Fibroblast of skin of right quadriceps (primary cell): ENCODE measurements around the gene EXOC3L4.

Experiments
- DNase-seq: peaks from one replicate; pipeline ENCODE4 v3.0.0-alpha.2; 2013

Gene EXOC3L4

GRCh38 chr14:103071544-103072251, 22.8 kb upstream of the EXOC3L4 start:
- no peak for DNase-seq

- no peak for DNase-seq
Measured at GRCh38 chr14:103072595-103073366, 21.7 kb upstream of the EXOC3L4 start.

- no peak for DNase-seq
Measured at GRCh38 chr14:103073367-103073875, 21.1 kb upstream of the EXOC3L4 start.

GRCh38 chr14:103073876-103074728, 20.4 kb upstream of the EXOC3L4 start:
- DNase-seq = no peak

GRCh38 chr14:103074729-103075367, 19.7 kb upstream of the EXOC3L4 start:
- no peak for DNase-seq

GRCh38 chr14:103078420-103078749, 16.1 kb upstream of the EXOC3L4 start:
- DNase-seq = peak; percentile 71

GRCh38 chr14:103078860-103079587, 15.5 kb upstream of the EXOC3L4 start:
- no peak for DNase-seq

- DNase-seq = no peak
Measured at GRCh38 chr14:103081951-103082350, 12.6 kb upstream of the EXOC3L4 start.

GRCh38 chr14:103084021-103084919, 10.3 kb upstream of the EXOC3L4 start, which contains the start of gene LBHD2:
TSS of gene LBHD2 (plus strand) at chr14:103084210. CDS start at chr14:103086013, 1,803 bp downstream.
- no peak for DNase-seq

GRCh38 chr14:103085106-103086091, 9.1 kb upstream of the EXOC3L4 start:
- no peak for DNase-seq

- no peak for DNase-seq
Measured at GRCh38 chr14:103086771-103087342, 7.7 kb upstream of the EXOC3L4 start.

GRCh38 chr14:103087343-103087835, 7.1 kb upstream of the EXOC3L4 start:
- no peak for DNase-seq

GRCh38 chr14:103088921-103089320, 5.6 kb upstream of the EXOC3L4 start:
- no peak for DNase-seq

GRCh38 chr14:103089386-103090335, 4.9 kb upstream of the EXOC3L4 start:
- DNase-seq = no peak

GRCh38 chr14:103090481-103091020, 4.0 kb upstream of the EXOC3L4 start:
- no peak for DNase-seq

- DNase-seq = peak; percentile 25
Measured at GRCh38 chr14:103091041-103091882, 3.3 kb upstream of the EXOC3L4 start.

- DNase-seq = no peak
Measured at GRCh38 chr14:103091883-103092222, 2.7 kb upstream of the EXOC3L4 start.
